PFSK-1 (cell line): ENCODE results near the gene TMEM244.

ENCODE experiments used
- POLR2AphosphoS5 ChIP-seq: IDR thresholded peaks from 2 replicates; pipeline ENCODE4 v1.6.1; 2012; ENCODE audit warnings: low read depth, mild to moderate bottlenecking, control low read depth, low read length, moderate library complexity
- SIN3A ChIP-seq: IDR thresholded peaks from 2 replicates; pipeline ENCODE4 v1.6.1; 2012; ENCODE audit warnings: mild to moderate bottlenecking, low read length, moderate library complexity, borderline replicate concordance; ENCODE audit not compliant: insufficient read depth
- TAF1 ChIP-seq: IDR thresholded peaks from 2 replicates; pipeline ENCODE4 v1.6.1; 2012; ENCODE audit warnings: low read length, control low read depth, borderline replicate concordance; ENCODE audit not compliant: insufficient read depth
- TF ChIP-seq, protein P1 (sequence below), 2 experiments: IDR thresholded peaks; 2 replicates each; pipeline versions ENCODE4 v1.6.1 to v1.8.0; 2011 to 2012; ENCODE audit warnings: low read depth in 2 of 2, low read length in 2 of 2, control low read depth in 1 of 2, inconsistent platforms in 1 of 2, mild to moderate bottlenecking in 1 of 2, moderate library complexity in 1 of 2; ENCODE audit not compliant: insufficient read depth in 1 of 2

GRCh38 chr6:129793447-129793846 lies 67.7 kb downstream of the TMEM244 start:
- no peak for TF ChIP-seq TAF1
- TF ChIP-seq, protein P1, sequence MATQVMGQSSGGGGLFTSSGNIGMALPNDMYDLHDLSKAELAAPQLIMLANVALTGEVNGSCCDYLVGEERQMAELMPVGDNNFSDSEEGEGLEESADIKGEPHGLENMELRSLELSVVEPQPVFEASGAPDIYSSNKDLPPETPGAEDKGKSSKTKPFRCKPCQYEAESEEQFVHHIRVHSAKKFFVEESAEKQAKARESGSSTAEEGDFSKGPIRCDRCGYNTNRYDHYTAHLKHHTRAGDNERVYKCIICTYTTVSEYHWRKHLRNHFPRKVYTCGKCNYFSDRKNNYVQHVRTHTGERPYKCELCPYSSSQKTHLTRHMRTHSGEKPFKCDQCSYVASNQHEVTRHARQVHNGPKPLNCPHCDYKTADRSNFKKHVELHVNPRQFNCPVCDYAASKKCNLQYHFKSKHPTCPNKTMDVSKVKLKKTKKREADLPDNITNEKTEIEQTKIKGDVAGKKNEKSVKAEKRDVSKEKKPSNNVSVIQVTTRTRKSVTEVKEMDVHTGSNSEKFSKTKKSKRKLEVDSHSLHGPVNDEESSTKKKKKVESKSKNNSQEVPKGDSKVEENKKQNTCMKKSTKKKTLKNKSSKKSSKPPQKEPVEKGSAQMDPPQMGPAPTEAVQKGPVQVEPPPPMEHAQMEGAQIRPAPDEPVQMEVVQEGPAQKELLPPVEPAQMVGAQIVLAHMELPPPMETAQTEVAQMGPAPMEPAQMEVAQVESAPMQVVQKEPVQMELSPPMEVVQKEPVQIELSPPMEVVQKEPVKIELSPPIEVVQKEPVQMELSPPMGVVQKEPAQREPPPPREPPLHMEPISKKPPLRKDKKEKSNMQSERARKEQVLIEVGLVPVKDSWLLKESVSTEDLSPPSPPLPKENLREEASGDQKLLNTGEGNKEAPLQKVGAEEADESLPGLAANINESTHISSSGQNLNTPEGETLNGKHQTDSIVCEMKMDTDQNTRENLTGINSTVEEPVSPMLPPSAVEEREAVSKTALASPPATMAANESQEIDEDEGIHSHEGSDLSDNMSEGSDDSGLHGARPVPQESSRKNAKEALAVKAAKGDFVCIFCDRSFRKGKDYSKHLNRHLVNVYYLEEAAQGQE (IDR thresholded peaks at IDR 0.05; ENCODE audit: insufficient read depth in 1 of 2, low read depth in 2 of 2, low read length in 2 of 2), result no peak
- TF ChIP-seq POLR2AphosphoS5, result no peak
- TF ChIP-seq SIN3A, result no peak
